Renal cortex interstitium (tissue), 11 donors: ENCODE results near the gene NAT10. TPM values are rescaled to one million over a fixed set of nuclear protein-coding genes. Genes with fewer than 3 reads are reported as not detected.

Experiments
- DNase-seq, 11 donors: peaks; one replicate each; pipeline ENCODE4 v3.0.0-alpha.2; 2013; ENCODE audit warnings: low read depth in 9 of 11, low spot score in 4 of 11; ENCODE audit errors: extremely low read depth in 1 of 11
- polyA plus RNA-seq, 3 donors: library from polyadenylated mRNA; unstranded; fragments of 120-200 nt; gene quantifications; one replicate each; pipeline ENCODE4 v1.2.1, GENCODE V29; 2013; ENCODE audit not compliant: insufficient read length in 3 of 3

NAT10 gene
- polyA plus RNA-seq, 3 donors, result 52.7 to 62.8 (median 56.6) TPM

DNA sequence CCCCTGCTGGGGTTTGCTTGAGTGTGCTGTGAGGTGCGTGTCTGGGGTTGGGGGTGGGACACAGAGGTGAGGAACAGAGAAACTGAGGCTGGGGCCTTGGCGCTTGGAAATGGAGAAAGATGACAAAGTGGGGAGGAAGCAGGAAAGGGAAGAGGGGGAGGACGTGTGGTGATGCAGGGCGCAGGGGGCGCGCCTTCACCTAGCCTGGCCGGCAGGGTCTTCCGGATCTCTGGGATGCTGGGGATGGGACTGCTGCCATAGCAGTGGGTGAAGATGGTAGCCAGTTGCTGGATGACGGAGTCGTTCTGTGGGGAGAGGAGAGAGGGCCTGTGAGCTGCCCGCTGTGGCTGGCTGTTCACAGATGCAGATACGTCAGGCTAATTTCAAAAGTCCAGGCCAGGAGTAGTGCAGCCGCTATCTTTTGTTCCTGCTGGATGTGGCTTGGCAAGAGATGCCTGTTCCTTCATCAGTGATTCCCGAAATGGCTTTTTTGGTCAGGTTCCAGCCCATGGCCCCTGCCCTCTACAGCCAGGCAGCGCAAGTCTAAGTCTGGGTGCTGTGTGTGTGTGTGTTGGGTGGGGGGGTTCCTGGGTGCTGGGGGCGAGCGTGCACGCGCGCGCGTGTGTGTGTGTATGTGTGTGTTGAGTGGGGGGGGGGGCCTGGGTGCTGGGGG lies 54.8 kb downstream of the NAT10 start:
- no peak for DNase-seq

GRCh38 chr11:34160791-34161190 lies 55.4 kb downstream of the NAT10 start:
- no peak for DNase-seq

- no peak for DNase-seq
Measured at GRCh38 chr11:34161361-34161760, 55.9 kb downstream of the NAT10 start.

GRCh38 chr11:34161812-34162492 lies 56.5 kb downstream of the NAT10 start:
- no peak for DNase-seq

GRCh38 chr11:34162493-34162820 lies 57.0 kb downstream of the NAT10 start:
- no peak for DNase-seq

- no peak for DNase-seq
Measured at GRCh38 chr11:34162856-34163255, 57.4 kb downstream of the NAT10 start.

- no peak for DNase-seq
Measured at GRCh38 chr11:34165121-34165520, 59.7 kb downstream of the NAT10 start.

- DNase-seq, result no peak
Measured at GRCh38 chr11:34165786-34166555, 60.5 kb downstream of the NAT10 start.

- DNase-seq, result no peak
Measured at GRCh38 chr11:34166806-34167740, 61.6 kb downstream of the NAT10 start.

GRCh38 chr11:34167961-34168360 lies 62.5 kb downstream of the NAT10 start:
- no peak for DNase-seq

- no peak for DNase-seq
Measured at GRCh38 chr11:34168642-34169420, 63.4 kb downstream of the NAT10 start.

- no peak for DNase-seq
Measured at GRCh38 chr11:34169686-34170085, 64.3 kb downstream of the NAT10 start.

GRCh38 chr11:34173050-34173449 lies 67.6 kb downstream of the NAT10 start:
- no peak for DNase-seq

GRCh38 chr11:34174412-34175041 lies 69.1 kb downstream of the NAT10 start:
- DNase-seq, result peak; percentile 45 to 77 (median 70)

- no peak for DNase-seq
Measured at GRCh38 chr11:34175284-34176019, 70.0 kb downstream of the NAT10 start.

GRCh38 chr11:34176751-34177209 lies 71.4 kb downstream of the NAT10 start:
- no peak for DNase-seq

DNA sequence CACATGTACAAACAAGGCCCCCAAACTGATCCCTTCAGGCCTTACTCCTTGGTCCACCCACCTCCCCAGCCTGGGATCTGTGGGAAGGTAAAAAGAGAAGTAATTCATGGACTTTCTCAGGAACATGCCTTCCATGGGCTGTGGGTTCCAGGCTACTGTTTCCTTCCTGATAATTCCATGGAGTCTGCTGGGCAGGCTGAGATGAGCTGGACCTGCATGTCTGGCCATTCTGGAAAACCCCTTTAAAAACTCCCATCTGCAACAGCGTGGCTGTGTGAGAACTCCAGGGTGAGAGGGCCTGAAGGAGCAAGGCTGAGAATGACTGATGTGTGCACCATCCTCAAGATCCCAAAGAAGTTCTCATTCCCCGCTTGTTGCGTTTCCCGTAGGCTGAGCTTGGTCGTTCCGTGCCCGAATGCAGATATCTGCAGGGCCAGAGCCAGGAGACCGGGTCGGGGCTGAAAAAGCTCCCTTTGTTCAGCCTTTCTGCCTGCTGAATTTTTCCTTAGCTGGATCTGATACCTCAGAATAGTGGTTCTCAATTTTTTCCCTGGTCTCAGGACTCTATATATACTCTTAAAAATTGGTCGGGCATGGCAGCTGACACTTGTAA lies 72.9 kb downstream of the NAT10 start:
- no peak for DNase-seq
